GM21619 (cell line): ENCODE measurements around the gene PTK6.
"Not testable (repeated sequence)": the region's sequence is repeated elsewhere in the genome, so short reads cannot be mapped to it uniquely, and the experiment has no call there.

ENCODE experiments used
- ATAC-seq: cut with Tn5 transposase; IDR thresholded peaks from one replicate; pipeline ENCODE4 v1.9.1; 2021; ENCODE audit not compliant: unreplicated experiment

PTK6 gene

DNA sequence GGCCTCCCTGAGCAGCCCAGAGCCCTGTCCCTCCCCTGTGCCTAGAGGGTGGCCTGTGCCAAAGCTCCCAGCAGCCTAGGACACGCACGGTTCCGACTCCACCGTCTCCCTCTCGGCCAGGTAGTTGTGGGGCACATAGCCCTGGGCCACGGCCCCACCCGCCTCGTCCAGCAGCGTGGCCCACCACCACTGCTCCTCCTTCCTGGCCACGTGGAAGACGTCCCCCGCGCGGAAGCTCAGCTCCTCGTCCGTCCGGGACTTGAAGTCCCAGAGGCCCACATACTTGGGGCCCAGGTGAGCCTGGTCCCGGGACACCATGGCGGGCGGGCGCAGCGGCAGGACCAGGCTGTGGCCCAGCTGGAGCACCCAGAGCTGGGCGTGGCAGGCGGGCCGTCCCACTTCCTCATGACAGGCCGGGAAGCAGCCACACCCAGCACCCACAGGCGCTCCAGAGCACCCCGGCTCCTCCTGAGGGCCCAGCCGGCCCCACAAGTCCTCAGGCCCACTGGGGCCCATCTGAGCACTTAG, at the start of gene PTK6:
Gene PTK6 (minus strand): TSS at position 380 of the 528 bp plus-strand sequence. CDS start 62 bp downstream, at position 318.
- no peak for ATAC-seq

DNA sequence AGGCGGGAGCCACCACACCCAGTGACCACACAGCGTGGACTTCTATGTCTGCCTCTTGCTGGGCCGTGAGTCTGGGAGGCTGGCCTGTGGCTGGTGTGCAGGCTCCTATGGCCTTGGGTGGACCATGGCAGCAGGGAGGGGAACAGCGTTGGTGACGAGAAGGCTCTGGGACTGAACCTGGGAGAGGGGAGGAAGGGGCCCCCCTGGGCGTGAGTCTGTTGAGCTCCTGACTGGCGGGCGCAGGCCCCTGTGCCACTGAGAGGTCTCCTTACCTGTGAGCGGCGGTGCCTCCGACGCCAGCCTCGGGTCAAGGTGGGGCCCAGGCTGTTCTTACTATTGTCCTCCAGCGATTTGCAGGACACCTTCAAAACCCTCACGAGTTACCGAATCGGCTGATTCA, 49.6 kb upstream of the PTK6 start:
- no peak for ATAC-seq

DNA sequence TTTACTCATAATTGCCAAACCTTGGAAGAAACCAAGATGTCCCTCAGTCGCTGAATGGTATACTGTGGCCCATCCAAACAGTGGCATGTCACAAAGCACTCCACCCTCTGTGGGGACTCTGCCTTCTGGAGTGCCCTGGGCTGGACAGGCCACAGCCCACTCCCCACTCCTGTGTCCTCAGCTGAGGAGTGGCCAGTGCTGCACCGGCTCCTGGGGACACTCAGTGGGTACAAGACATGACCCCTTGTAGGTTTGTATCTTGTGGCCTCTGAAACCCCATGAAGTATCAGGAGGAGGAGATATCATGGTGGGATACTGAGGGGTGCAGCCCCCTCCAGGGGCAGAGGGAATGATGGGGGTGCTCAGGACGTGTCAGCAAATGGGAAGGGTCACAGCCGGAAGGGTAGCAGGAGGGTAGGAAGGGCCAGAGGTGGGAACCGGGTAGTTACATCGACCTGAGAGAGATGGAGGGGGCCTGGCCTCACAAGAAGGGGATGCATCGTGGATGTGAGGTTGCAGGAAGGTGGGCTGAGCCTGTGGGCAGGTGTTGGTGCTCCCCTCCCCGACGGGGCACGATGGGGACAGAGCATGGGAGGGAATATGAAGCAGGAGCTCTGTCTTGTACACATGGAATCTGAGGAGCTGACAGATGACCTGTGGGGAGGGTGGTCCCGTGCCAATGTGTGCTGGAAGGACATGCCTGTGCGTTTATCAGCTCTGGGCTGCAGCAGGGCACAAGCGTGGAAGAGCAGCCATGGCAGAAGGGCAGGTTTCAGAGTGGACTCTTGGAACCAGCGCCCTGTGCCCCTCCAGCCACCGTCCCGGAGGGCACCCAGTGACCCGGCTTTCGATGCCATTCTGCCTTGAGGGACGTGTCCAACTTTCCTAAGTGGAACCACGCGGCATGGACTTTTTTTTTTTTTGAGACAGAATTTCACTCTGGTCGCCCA, 48.7 kb upstream of the PTK6 start:
- ATAC-seq: no peak

DNA sequence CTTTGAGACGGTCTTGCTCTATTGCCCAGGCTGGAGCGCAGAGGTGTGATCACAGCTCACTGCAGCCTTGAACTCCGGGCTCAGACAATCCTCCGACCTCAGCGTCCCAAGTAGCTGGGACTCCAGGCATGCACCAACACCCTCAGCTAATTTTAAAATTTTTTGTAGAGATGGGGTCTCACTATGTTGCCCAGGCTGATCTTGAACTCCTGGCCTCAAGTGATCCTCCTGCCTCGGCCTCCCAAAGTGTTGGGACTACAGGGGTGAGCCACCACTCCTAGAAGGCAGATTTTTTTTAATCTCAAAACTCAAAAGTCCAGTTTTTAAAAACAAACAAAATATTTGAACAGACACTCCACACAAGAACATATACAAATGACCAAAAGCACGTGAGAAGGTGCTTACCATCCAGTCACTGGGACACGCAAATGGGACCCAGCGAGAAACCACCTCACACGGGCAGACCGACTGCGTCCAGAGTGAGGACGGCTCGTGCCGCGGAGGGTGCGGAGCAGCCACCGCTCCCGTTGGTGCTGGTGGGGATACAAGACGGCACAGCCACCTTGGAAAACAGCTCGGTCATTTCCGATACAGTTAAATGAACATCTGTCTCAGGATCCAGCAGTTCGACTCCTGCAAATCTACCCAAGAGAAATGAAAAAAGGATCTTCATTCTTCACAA, 45.3 kb upstream of the PTK6 start:
- no peak for ATAC-seq

DNA sequence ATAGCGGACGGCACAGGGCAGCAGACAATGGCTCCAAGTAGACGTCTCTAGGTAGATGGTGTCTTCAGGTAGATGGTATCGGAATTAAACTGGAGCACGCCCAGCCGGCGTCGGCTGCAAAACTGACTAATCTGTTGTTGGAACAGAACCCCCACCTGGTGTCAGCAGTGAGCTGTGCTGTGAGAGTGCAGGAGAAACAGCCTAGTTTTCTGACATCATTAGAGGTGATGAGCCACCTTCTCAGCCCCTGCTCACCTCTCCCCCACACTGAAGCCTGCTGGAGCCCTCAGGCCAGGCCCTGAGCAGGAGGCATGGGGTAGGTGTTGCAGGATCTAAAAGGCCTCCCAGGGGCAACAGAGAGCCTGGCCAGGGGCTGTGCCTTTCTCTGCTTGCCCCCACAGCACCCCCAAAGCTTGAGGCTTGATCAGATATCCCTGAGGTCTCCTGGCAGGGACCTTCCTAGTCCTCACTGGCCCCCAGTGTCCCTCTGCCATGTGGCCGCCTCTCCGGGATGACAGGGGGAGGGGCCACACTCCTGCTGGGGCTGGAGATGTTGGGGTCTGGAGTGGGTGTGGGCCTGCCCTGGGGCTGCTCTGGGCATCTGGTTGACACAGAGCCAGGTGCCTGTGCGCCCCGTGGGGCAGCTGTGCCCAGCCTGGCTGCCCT, 43.8 kb upstream of the PTK6 start:
- no peak for ATAC-seq

DNA sequence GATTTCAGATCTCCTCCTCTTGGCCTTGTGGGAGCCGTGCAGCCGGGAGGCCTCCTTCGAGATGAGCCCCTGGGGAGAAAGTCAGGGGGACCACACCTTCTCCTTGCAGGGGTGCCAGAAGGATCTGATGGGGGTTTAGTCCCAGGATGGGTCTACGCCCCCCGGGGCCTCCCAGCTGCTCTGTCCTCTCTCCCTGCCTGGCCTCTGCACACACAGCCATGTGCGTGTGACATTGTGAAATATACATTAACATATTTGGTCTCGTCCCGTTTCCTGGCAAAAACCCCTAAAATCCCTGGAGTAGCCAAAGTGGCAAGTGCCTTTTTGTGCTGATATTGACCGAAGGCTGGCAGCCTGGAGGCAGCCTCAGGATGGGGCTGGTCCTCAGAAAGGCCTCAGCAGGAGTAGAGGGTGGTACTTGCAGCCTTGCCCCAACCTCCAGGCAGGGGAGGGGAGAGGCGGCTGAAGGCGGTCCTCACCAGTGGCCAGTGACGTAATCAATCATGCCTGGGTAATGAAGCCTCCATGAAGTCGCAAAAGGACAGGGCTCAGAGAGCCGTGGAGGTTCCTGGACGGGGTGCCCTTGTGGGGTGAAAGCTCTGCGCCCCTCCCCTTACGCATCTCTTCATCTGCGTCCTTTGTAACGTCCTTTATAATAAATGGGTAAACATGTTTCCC, 42.0 kb upstream of the PTK6 start:
- ATAC-seq: no peak

DNA sequence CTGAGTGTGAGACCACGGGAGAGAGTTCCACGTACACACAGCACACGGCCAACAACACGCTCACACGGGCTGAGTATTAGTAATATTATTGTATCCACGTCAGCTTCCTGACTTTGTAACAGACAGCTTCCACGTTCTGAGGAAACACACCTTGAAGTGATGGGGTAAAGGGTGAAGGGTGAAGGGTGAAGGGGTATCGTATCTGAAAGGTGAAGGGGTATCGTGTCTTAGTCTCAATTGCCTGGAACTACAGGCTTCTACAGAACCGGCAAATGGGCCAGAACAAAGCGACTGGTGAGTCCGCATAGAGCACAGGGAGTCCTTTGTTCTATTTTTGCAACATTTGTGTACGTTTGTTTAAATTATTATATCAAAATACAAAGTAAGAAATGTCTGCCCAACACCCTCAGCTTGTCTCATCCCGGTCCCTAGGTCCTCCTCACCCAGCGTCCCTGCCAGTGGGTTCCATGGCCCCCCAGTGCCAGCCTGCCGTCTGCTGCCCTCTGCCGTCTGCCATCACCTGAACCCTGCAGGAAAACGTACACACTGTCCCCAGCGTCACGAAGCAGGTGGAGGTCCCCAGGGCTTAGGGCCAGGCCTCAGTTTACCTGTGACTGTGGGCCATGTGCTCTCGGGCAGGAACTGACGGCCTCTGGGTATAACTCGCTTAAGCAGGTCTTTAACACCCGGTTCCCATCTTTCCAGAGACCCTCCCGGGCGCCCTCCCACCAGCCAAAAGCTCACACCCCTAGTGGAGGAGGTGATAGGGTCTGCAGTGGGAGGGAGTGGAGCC, 41.2 kb upstream of the PTK6 start:
- ATAC-seq: no peak

DNA sequence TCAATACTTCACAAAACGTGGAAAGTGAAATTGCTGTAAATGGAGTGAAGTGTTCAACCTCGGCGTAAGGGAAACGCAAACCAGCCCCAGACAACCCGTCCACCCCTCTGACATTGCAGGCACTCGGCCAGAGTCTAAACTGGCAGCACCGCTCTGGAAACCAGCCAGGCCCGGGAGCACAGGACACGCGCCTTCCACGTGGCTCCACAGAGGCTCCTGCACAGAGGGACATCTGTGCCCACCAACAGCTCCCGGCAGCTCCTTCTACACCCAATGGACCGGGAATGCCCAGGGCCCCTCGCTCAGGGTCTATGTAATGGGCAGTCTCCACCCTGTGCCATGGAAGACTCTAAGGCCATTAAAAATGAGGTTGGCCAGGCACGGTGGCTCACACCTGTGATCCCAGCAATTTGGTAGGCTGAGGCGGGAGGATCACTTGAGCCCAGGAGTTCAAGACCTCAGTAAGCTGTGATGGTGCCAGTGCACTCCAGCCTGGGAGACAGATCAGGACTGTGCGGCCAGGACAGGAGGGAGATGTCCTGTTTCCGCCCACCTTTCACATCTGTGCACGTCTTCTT, 40.2 kb upstream of the PTK6 start:
- no peak for ATAC-seq

DNA sequence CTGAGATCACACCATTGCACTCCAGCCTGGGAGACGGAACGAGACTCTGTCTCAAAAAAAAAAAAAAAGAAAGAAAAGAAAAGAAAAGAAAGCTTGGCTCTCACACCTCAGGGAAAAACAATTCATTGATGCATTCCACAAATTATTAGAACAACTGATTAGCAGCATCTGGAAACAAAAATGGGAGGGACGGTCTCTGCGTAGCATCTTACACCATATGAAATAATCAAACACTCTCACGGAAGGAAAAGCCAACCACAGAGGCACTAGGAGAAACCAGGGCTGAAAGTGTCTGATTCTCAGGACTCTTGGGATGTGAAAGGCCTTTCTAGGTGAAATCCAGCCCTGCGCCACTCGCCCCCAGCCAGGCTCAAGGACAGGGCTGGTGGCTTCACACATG, 39.1 kb upstream of the PTK6 start:
- no peak for ATAC-seq

DNA sequence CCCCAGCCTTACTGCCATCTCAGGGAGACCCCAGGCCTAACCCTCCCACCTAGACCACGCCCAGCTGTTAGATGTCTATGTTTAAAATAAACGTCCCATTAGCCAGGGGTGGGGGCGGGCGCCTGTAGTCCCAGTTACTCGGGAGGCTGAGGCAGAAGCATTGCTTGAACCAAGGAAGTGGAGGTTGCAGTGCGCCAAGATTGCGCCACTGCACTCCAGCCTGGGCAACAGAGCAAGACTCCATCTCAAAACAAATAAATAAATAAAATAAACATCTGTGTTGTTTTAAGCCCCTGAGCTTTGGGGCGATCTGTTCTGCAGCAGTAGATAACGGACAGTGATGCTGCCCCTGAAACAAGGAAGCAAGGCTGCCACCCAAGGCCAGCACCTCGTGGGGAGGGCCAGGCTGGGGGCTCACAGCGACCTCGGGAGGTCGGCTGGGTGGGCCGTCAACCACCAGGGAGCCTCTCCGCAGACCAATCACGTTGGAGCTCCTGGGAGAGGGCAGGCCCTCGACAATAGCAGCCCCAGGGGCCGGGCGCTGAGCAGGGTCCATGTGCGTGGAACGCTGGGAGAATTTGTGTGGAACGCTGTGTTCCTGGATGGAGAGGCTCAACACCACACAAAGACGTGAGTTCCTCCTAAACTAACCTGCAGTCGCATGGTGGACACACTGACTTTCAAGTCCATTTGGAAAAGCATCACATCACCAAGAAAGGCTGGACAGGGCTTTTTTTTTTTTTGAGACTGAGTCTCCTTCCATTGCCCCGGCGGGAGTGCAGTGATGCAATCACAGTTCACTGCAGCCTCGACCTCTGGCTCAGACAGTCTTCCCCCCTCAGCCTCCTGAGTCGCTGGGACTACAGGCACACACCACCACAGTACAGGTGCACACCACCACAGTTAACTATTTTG, 37.9 kb upstream of the PTK6 start:
- no peak for ATAC-seq

DNA sequence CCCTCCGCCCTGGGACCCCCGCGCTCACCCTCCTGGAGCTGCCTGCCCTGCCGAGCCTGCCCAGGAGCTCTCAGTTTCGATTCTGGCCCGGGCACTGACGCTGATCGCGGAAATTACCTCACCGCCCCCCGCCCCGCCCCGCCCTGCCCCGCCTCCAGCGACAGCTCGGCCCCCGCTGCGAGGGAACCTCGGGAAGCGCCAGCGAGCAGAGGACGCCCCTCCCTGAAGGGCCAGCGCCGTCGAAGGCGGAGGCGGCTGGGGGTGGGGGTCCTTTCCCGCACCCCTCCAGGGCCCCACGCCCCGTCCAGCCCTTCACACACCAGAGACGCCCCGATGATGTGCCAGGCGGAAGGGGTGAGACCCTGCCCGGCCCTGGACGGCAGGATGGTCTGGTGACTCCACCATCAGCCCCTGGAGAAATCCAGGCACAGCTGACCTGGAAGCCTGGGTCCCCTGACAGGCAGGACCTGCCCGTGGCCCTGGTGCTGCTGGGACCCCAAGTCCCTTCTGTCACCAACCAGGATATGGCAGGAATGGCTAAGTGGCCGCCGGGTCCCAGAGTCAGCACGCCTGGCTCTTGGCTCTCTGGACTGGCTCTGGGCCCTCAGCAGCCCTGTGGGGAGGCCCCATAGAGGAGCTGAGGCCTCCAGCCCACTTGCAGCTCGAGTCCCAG, 37.1 kb upstream of the PTK6 start, which contains the start of gene HELZ2:
Gene HELZ2 (minus strand): TSS at position 84 of the 673 bp plus-strand sequence. CDS start 1,854 bp downstream, outside the sequence.
- no peak for ATAC-seq

DNA sequence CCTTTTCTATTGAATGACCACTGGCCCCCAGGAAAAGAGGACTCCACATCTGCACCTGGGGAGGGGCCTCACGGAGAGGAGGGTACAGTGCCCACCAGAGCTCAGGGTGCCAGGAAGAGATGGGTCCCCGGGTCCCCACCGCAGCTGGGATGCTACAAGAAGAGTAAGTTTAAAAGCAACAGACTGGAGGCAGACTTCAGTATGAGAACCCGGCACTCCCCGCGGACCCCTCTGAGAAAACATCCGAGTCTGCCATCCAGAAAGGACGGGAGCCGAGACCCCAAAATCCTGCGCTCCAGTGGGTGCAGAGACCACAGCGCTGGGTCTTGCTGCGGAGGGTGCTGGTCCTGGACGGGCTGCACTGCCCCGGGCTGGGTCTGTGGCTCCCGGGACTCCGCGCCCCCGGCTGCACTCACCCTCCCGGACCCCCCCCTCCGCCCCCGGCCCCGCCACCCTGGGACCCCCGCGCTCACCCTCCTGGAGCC, 36.5 kb upstream of the PTK6 start:
- no peak for ATAC-seq

DNA sequence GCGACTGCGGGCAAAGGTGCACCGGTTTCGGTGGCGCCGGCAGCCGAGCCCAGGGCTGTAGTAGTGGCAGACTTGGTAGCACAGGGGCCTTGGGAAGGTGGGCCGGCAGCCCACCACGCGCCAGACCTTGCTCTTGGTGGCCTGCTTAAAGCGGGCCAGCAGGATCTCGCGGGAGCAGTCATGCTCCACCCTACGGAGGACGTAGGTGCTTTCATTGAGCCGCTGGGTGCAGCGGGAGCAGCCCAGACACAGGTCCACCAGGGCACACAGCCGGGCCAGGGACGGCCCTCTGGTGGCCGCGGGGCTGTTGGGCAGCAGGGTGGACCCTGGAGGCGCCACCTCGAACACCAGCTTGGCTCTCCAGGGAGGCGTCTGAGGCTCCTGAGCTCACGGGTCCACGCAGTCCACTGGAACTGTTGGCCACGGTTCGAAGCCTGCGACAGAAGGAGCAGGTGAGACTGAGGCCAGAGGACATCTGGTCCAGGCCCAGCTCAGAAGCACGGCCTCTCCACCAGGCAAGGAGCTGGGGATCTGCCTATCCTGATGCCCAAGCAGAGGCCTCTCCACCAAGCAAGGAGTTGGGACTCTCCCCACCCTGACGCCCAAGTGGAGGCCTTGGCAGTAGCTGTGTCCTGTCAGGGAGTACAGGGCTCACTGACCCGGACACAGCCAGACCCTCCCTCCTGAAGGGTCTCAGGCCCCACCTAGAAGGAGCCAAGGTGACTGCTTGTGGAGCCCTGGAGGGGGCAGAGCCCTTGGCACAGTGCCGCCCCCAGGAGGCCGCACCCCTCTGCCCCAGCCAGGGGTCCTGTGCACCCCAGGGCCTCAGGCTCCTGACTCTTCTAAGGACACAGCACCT, 35.8 kb upstream of the PTK6 start:
- ATAC-seq: no peak

DNA sequence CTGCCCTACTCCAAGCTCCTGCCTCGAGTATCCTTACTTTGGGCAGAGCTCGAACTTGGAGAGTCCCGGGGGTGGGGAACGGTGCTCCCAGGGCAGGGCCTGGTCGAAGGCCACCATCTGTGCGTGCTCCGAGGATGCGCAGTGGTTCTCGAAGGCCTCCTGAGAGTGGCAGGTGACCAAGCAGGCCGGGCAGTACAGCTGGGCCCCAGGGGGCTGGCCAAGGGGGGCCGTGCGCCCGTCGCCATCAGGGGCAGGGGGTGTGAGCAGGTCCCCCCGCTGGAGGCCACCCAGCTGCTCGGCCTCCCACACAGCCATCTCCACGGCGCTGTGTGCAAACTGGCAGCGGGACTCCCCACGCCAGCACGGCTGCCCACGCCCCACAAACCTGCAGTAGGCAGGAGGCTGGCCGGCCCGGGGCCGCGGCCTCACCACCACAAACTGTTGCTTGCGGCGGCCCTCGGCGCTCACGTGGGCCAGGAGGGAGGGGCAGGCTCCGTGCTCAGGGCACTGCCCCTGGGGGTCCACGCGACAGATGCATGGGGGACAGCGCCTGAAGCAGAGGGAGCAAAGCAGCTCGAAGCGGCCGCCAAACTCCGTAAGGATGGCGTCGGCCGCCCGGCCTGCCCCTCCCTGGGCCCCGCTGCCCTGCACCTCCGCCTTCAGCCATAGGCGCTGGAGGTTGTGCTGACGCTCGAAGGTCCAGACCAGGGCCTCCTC, 35.1 kb upstream of the PTK6 start:
- no peak for ATAC-seq

DNA sequence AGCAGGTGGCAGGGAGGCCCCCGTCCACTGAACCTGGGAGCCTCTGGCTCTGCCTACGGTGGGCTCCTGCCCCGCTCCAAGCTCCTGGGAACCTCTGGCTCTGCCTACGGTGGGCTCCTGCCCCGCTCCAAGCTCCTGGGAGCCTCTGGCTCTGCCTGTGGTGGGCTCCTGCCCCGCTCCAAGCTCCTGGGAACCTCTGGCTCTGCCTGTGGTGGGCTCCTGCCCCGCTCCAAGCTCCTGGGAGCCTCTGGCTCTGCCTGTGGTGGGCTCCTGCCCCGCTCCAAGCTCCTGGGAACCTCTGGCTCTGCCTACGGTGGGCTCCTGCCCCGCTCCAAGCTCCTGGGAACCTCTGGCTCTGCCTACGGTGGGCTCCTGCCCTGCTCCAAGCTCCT, 33.9 kb upstream of the PTK6 start:
- ATAC-seq: not testable (repeated sequence)
